Fibroblast of villous mesenchyme (primary cell): Measurements from ENCODE around the gene DPP7. TPM values are rescaled to one million over a fixed set of nuclear protein-coding genes. Genes with fewer than 3 reads are reported as not detected.
"Not testable (repeated sequence)": the region's sequence is repeated elsewhere in the genome, so short reads cannot be mapped to it uniquely, and the experiment has no call there.

Experiments
- DNase-seq: peaks from one replicate; pipeline ENCODE4 v3.0.0-alpha.2; 2010; ENCODE audit warnings: low read depth
- H3K4me3 ChIP-seq: 2 replicates; pipeline ENCODE4 v1.5.1; 2011; ENCODE audit warnings: low read depth, mild to moderate bottlenecking, low read length
- CTCF ChIP-seq: IDR thresholded peaks from 2 replicates; pipeline ENCODE4 v1.5.1; 2012; ENCODE audit warnings: low read depth, mild to moderate bottlenecking, low read length; ENCODE audit not compliant: insufficient read depth
- total RNA-seq: library from RNA; depleted of rRNA; stranded (reverse); fragments of >200 nt; gene quantifications from 2 replicates; pipeline ENCODE4 v1.2.3, GENCODE V29; 2012

The DPP7 gene
- total RNA-seq, 1 donor, result 41.5 TPM

- TF ChIP-seq CTCF, result no peak
- DNase-seq, result no peak
- H3K4me3 ChIP-seq, result no peak overlapping the region
These were observed 48.3 kb downstream of the DPP7 start for GRCh38 chr9:137066096-137066861.

- no peak for DNase-seq
- no peak overlapping the region for H3K4me3 ChIP-seq
- no peak for TF ChIP-seq CTCF
These were observed 49.1 kb downstream of the DPP7 start for GRCh38 chr9:137065336-137065967.

- no peak overlapping the region for H3K4me3 ChIP-seq
- no peak for DNase-seq
- no peak for TF ChIP-seq CTCF
These were observed 49.7 kb downstream of the DPP7 start for GRCh38 chr9:137064880-137065164.

- DNase-seq, result no peak
- no peak overlapping the region for H3K4me3 ChIP-seq
- peak; percentile 88 for TF ChIP-seq CTCF
These were observed 50.3 kb downstream of the DPP7 start for GRCh38 chr9:137064027-137064879.

- no peak for DNase-seq
- no peak overlapping the region for H3K4me3 ChIP-seq
- no peak for TF ChIP-seq CTCF
These were observed 51.1 kb downstream of the DPP7 start for GRCh38 chr9:137063311-137064026.

- not testable (repeated sequence) for DNase-seq, H3K4me3 ChIP-seq
These were observed 51.7 kb downstream of the DPP7 start for GRCh38 chr9:137062798-137063197.
